Measurements from ENCODE around the gene NAALADL1. TPM values are rescaled to one million over a fixed set of nuclear protein-coding genes. Genes with fewer than 3 reads are reported as not detected.

The NAALADL1 gene
- total and polyA plus RNA-seq, 2 experiments from 2014 or later, result 11.1 to 13.7 TPM

- Histone ChIP-seq H3K79me2 (replicated peaks; ENCODE audit: insufficient read depth) (no peaks in the 10 kb centered on the region), H3K9me2 (ENCODE audit: insufficient read depth) (no peaks in the 10 kb centered on the region), H2AFZ (peak overlapping the region; percentile 9; the same call in 1 of the 2 replicates), H4K20me1 (replicated peaks; ENCODE audit: insufficient read depth) (no peaks in the 10 kb centered on the region), H3K4me2 (no peak overlapping the region), H3K36me3 (ENCODE audit: insufficient read depth) (no peaks in the 10 kb centered on the region), H3K27ac (ENCODE audit: low read depth) (no peak overlapping the region), H3F3A (replicated peaks; ENCODE audit: low read depth) (no peaks in the 10 kb centered on the region), H3K27me3 (ENCODE audit: insufficient read depth) (no peaks in the 10 kb centered on the region), H3K4me3 (no peak overlapping the region), H3K4me1 (ENCODE audit: insufficient read depth) (peaks cover 11% of the 10 kb centered on the region)
- DNase-seq (ENCODE audit: low spot score) (peak; percentile 40), ATAC-seq (no peak)
- H3K27me3 Mint-ChIP-seq (ENCODE audit: insufficient read depth, low read depth, poor library complexity), result peaks cover 8% of the 10 kb centered on the region
- TF ChIP-seq JUNB (IDR thresholded peaks at IDR 0.05; ENCODE audit: unreplicated experiment) (no peak), EZH2phosphoT487 (IDR thresholded peaks at IDR 0.05; ENCODE audit: unreplicated experiment) (no peak), ZNF462 (CRISPR knock-in tag; IDR thresholded peaks at IDR 0.05) (no peak), ZNF331 (CRISPR knock-in tag; IDR thresholded peaks at IDR 0.05; ENCODE audit: low read depth) (no peak), NANOG (IDR thresholded peaks at IDR 0.05; ENCODE audit: borderline replicate concordance) (no peak), STAT1 (IDR thresholded peaks at IDR 0.05; ENCODE audit: unreplicated experiment) (no peak), REST (IDR thresholded peaks at IDR 0.05; ENCODE audit: unreplicated experiment) (no peak), ZNF114 (CRISPR knock-in tag; IDR thresholded peaks at IDR 0.05) (no peak), POLR2AphosphoS5 (IDR thresholded peaks at IDR 0.05; ENCODE audit: low read depth) (no peak), CREB1 (CRISPR knock-in tag; IDR thresholded peaks at IDR 0.05; ENCODE audit: low read depth) (no peak), EZH2 (IDR thresholded peaks at IDR 0.05; ENCODE audit: low read depth, unreplicated experiment) (no peak)
- TF ChIP-seq, protein P1, sequence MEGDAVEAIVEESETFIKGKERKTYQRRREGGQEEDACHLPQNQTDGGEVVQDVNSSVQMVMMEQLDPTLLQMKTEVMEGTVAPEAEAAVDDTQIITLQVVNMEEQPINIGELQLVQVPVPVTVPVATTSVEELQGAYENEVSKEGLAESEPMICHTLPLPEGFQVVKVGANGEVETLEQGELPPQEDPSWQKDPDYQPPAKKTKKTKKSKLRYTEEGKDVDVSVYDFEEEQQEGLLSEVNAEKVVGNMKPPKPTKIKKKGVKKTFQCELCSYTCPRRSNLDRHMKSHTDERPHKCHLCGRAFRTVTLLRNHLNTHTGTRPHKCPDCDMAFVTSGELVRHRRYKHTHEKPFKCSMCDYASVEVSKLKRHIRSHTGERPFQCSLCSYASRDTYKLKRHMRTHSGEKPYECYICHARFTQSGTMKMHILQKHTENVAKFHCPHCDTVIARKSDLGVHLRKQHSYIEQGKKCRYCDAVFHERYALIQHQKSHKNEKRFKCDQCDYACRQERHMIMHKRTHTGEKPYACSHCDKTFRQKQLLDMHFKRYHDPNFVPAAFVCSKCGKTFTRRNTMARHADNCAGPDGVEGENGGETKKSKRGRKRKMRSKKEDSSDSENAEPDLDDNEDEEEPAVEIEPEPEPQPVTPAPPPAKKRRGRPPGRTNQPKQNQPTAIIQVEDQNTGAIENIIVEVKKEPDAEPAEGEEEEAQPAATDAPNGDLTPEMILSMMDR (conservative IDR thresholded peaks at IDR 0.05; ENCODE audit: low read depth in 2 of 2), result no peak
- TF ChIP-seq, protein P2, sequence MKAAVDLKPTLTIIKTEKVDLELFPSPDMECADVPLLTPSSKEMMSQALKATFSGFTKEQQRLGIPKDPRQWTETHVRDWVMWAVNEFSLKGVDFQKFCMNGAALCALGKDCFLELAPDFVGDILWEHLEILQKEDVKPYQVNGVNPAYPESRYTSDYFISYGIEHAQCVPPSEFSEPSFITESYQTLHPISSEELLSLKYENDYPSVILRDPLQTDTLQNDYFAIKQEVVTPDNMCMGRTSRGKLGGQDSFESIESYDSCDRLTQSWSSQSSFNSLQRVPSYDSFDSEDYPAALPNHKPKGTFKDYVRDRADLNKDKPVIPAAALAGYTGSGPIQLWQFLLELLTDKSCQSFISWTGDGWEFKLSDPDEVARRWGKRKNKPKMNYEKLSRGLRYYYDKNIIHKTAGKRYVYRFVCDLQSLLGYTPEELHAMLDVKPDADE (IDR thresholded peaks at IDR 0.05), result no peak
- no peaks in the 10 kb centered on the region for H3K36me3 Mint-ChIP-seq (ENCODE audit: low read depth)
- H3K4me1 Mint-ChIP-seq, result peaks cover 14% of the 10 kb centered on the region
- no peak overlapping the region for H3K27ac Mint-ChIP-seq
- H3K4me3 Mint-ChIP-seq, result peak overlapping the region; percentile 53; the same call in 1 of the 3 replicates
- H3K9me3 Mint-ChIP-seq, result no peaks in the 10 kb centered on the region
These were observed 60.2 kb downstream of the NAALADL1 start for GRCh38 chr11:64998141-64998540.
